DND-41 (cell line): ENCODE results near the gene NUDT6.

Experiments
- EZH2 ChIP-seq: IDR thresholded peaks from 3 replicates; pipeline ENCODE4 v1.6.1; 2012; ENCODE audit warnings: borderline replicate concordance, low read depth, mild to moderate bottlenecking, moderate library complexity, low read length, inconsistent platforms; ENCODE audit not compliant: severe bottlenecking
- TF ChIP-seq, protein P1 (sequence below): IDR thresholded peaks from 2 replicates; pipeline ENCODE4 v1.5.1; 2012; ENCODE audit warnings: borderline replicate concordance, low read length, moderate library complexity, mild to moderate bottlenecking; ENCODE audit not compliant: poor library complexity, severe bottlenecking; ENCODE audit errors: extremely low read depth

DNA sequence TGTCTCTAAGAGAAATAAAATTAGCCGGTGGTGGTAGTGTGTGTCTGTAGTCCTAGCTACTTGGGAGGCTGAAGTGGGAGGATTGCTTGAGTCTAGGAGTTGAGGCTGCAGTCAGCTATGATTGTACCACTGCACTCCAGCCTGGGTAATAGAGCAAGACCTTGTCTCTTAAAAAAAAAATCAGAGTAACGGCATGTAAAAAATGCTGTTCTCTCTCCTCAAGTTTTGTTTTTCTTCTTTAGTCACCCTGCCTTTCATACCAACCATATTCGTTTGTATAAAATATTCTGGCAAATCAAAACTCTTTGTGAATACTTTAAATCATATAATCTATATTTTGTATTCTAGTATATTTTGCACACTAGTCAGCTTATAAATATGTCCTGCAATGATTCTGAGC is 44.8 kb upstream of the NUDT6 start:
- TF ChIP-seq, protein P1, sequence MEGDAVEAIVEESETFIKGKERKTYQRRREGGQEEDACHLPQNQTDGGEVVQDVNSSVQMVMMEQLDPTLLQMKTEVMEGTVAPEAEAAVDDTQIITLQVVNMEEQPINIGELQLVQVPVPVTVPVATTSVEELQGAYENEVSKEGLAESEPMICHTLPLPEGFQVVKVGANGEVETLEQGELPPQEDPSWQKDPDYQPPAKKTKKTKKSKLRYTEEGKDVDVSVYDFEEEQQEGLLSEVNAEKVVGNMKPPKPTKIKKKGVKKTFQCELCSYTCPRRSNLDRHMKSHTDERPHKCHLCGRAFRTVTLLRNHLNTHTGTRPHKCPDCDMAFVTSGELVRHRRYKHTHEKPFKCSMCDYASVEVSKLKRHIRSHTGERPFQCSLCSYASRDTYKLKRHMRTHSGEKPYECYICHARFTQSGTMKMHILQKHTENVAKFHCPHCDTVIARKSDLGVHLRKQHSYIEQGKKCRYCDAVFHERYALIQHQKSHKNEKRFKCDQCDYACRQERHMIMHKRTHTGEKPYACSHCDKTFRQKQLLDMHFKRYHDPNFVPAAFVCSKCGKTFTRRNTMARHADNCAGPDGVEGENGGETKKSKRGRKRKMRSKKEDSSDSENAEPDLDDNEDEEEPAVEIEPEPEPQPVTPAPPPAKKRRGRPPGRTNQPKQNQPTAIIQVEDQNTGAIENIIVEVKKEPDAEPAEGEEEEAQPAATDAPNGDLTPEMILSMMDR = no peak
- TF ChIP-seq EZH2 = no peak
